Measurements from ENCODE around the gene FAM83E.

FAM83E gene

GRCh38 chr19:48615231-48616040 is 560 bp upstream of the FAM83E start:
- Histone ChIP-seq H3K4me3 (ENCODE audit: low read length) (no peak overlapping the region), H3K9ac (ENCODE audit: low read depth, low read length) (peak overlapping the region; percentile 99), H3K36me3 (ENCODE audit: insufficient read depth, low read length) (peaks cover 42% of the 10 kb centered on the region)

GRCh38 chr19:48613852-48614435 is 932 bp downstream of the FAM83E start:
- H3K9me3 ChIP-seq (replicated peaks; ENCODE audit: low read length): no peaks in the 10 kb centered on the region
- H3K4me2 ChIP-seq (ENCODE audit: low read length): peak overlapping the region; percentile 23

More at GRCh38 chr19:48615231-48616040, 560 bp upstream of the FAM83E start:
- Histone ChIP-seq H3K9me3 (replicated peaks; ENCODE audit: low read length) (no peaks in the 10 kb centered on the region), H3K4me1 (ENCODE audit: control insufficient read depth, insufficient read depth, low read length) (peaks cover 57% of the 10 kb centered on the region), H3K4me2 (ENCODE audit: low read length) (peak overlapping the region; percentile 93), H3K27me3 (ENCODE audit: control insufficient read depth, insufficient read depth, low read length) (no peaks in the 10 kb centered on the region)

GRCh38 chr19:48613024-48613851 is 1.6 kb downstream of the FAM83E start:
- no peaks in the 10 kb centered on the region for H3K27me3 ChIP-seq (ENCODE audit: control insufficient read depth, insufficient read depth, low read length)
- peaks cover 53% of the 10 kb centered on the region for H3K4me1 ChIP-seq (ENCODE audit: control insufficient read depth, insufficient read depth, low read length)
- no peak overlapping the region for H3K9ac ChIP-seq (ENCODE audit: low read depth, low read length)
- H3K4me3 ChIP-seq (ENCODE audit: low read length): no peak overlapping the region
- no peaks in the 10 kb centered on the region for H3K9me3 ChIP-seq (replicated peaks; ENCODE audit: low read length)
- peaks cover 41% of the 10 kb centered on the region for H3K36me3 ChIP-seq (ENCODE audit: insufficient read depth, low read length)
- peak overlapping the region; percentile 59 for H3K4me2 ChIP-seq (ENCODE audit: low read length)

More at GRCh38 chr19:48613852-48614435, 932 bp downstream of the FAM83E start:
- Histone ChIP-seq H3K36me3 (ENCODE audit: insufficient read depth, low read length) (peaks cover 42% of the 10 kb centered on the region), H3K27me3 (ENCODE audit: control insufficient read depth, insufficient read depth, low read length) (no peaks in the 10 kb centered on the region), H3K4me3 (ENCODE audit: low read length) (no peak overlapping the region), H3K4me1 (ENCODE audit: control insufficient read depth, insufficient read depth, low read length) (peaks cover 53% of the 10 kb centered on the region), H3K9ac (ENCODE audit: low read depth, low read length) (peak overlapping the region; percentile 25)

GRCh38 chr19:48611872-48612271 is 3.0 kb downstream of the FAM83E start:
- H3K9ac ChIP-seq (ENCODE audit: low read depth, low read length): no peak overlapping the region
- no peak overlapping the region for H3K4me2 ChIP-seq (ENCODE audit: low read length)
- H3K4me1 ChIP-seq (ENCODE audit: control insufficient read depth, insufficient read depth, low read length): peaks cover 42% of the 10 kb centered on the region
- no peaks in the 10 kb centered on the region for H3K9me3 ChIP-seq (replicated peaks; ENCODE audit: low read length)
- H3K4me3 ChIP-seq (ENCODE audit: low read length): no peak overlapping the region
- H3K36me3 ChIP-seq (ENCODE audit: insufficient read depth, low read length): peaks cover 28% of the 10 kb centered on the region
- no peaks in the 10 kb centered on the region for H3K27me3 ChIP-seq (ENCODE audit: control insufficient read depth, insufficient read depth, low read length)

GRCh38 chr19:48609571-48610108 is 5.2 kb downstream of the FAM83E start:
- Histone ChIP-seq H3K4me2 (ENCODE audit: low read length) (no peak overlapping the region), H3K4me1 (ENCODE audit: control insufficient read depth, insufficient read depth, low read length) (peaks cover 21% of the 10 kb centered on the region), H3K36me3 (ENCODE audit: insufficient read depth, low read length) (peaks cover 5% of the 10 kb centered on the region), H3K9me3 (replicated peaks; ENCODE audit: low read length) (no peaks in the 10 kb centered on the region), H3K27me3 (ENCODE audit: control insufficient read depth, insufficient read depth, low read length) (no peaks in the 10 kb centered on the region), H3K4me3 (ENCODE audit: low read length) (no peak overlapping the region), H3K9ac (ENCODE audit: low read depth, low read length) (no peak overlapping the region)

- no peaks in the 10 kb centered on the region for H3K9me3 ChIP-seq (replicated peaks; ENCODE audit: low read length)
- H3K9ac ChIP-seq (ENCODE audit: low read depth, low read length): no peak overlapping the region
- H3K4me1 ChIP-seq (ENCODE audit: control insufficient read depth, insufficient read depth, low read length): peaks cover 12% of the 10 kb centered on the region
- no peaks in the 10 kb centered on the region for H3K27me3 ChIP-seq (ENCODE audit: control insufficient read depth, insufficient read depth, low read length)
- H3K4me2 ChIP-seq (ENCODE audit: low read length): peak overlapping the region; percentile 46
- H3K4me3 ChIP-seq (ENCODE audit: low read length): no peak overlapping the region
- H3K36me3 ChIP-seq (ENCODE audit: insufficient read depth, low read length): peaks cover 4% of the 10 kb centered on the region
Observed at GRCh38 chr19:48608798-48609263, 6.0 kb downstream of the FAM83E start.

- Histone ChIP-seq H3K9ac (ENCODE audit: low read depth, low read length) (no peak overlapping the region), H3K4me3 (ENCODE audit: low read length) (no peak overlapping the region), H3K4me1 (ENCODE audit: control insufficient read depth, insufficient read depth, low read length) (no peaks in the 10 kb centered on the region), H3K36me3 (ENCODE audit: insufficient read depth, low read length) (peaks cover 4% of the 10 kb centered on the region), H3K9me3 (replicated peaks; ENCODE audit: low read length) (no peaks in the 10 kb centered on the region), H3K27me3 (ENCODE audit: control insufficient read depth, insufficient read depth, low read length) (no peaks in the 10 kb centered on the region), H3K4me2 (ENCODE audit: low read length) (no peak overlapping the region)
Observed at GRCh38 chr19:48607359-48607755, 7.5 kb downstream of the FAM83E start.

- H3K9ac ChIP-seq (ENCODE audit: low read depth, low read length): no peak within 1 kb of the TSS
- H3K27me3 ChIP-seq (ENCODE audit: control insufficient read depth, insufficient read depth, low read length): no peaks in the 10 kb centered on the region
- H3K36me3 ChIP-seq (ENCODE audit: insufficient read depth, low read length): no peaks in the 10 kb centered on the region
- H3K9me3 ChIP-seq (replicated peaks; ENCODE audit: low read length): no peaks in the 10 kb centered on the region
- H3K4me3 ChIP-seq (ENCODE audit: low read length): no peak within 1 kb of the TSS
- no peaks in the 10 kb centered on the region for H3K4me1 ChIP-seq (ENCODE audit: control insufficient read depth, insufficient read depth, low read length)
- no peak within 1 kb of the TSS for H3K4me2 ChIP-seq (ENCODE audit: low read length)
Observed at GRCh38 chr19:48606463-48607358, 8.2 kb downstream of the FAM83E start, which contains the start of gene SPACA4. TSS of gene SPACA4 (plus strand) at chr19:48606742. CDS start at chr19:48606979, 237 bp downstream.

GRCh38 chr19:48603850-48604249 is 11.0 kb downstream of the FAM83E start:
- H3K4me3 ChIP-seq (ENCODE audit: low read length): no peak overlapping the region
- no peak overlapping the region for H3K4me2 ChIP-seq (ENCODE audit: low read length)
- H3K27me3 ChIP-seq (ENCODE audit: control insufficient read depth, insufficient read depth, low read length): peaks cover 2% of the 10 kb centered on the region
- no peaks in the 10 kb centered on the region for H3K4me1 ChIP-seq (ENCODE audit: control insufficient read depth, insufficient read depth, low read length)
- no peaks in the 10 kb centered on the region for H3K36me3 ChIP-seq (ENCODE audit: insufficient read depth, low read length)
- H3K9ac ChIP-seq (ENCODE audit: low read depth, low read length): no peak overlapping the region
- H3K9me3 ChIP-seq (replicated peaks; ENCODE audit: low read length): no peaks in the 10 kb centered on the region

GRCh38 chr19:48603449-48603848 is 11.4 kb downstream of the FAM83E start:
- Histone ChIP-seq H3K4me2 (ENCODE audit: low read length) (no peak overlapping the region), H3K9me3 (replicated peaks; ENCODE audit: low read length) (no peaks in the 10 kb centered on the region), H3K36me3 (ENCODE audit: insufficient read depth, low read length) (no peaks in the 10 kb centered on the region), H3K4me3 (ENCODE audit: low read length) (no peak overlapping the region), H3K9ac (ENCODE audit: low read depth, low read length) (no peak overlapping the region), H3K27me3 (ENCODE audit: control insufficient read depth, insufficient read depth, low read length) (peaks cover 6% of the 10 kb centered on the region), H3K4me1 (ENCODE audit: control insufficient read depth, insufficient read depth, low read length) (no peaks in the 10 kb centered on the region)
